Dermis microvascular lymphatic vessel endothelial cell (primary cell): ENCODE measurements around the gene PHLDB1. TPM values are rescaled to one million over a fixed set of nuclear protein-coding genes. Genes with fewer than 3 reads are reported as not detected.

Experiments
- DNase-seq, 2 donors: peaks; one replicate each; pipeline versions ENCODE4 v3.0.0 to v3.0.0-alpha.2; 2010; ENCODE audit warnings: low read depth in 2 of 2
- total RNA-seq: library from RNA; depleted of rRNA; stranded (reverse); fragments of >200 nt; gene quantifications from 2 replicates; pipeline ENCODE4 v1.2.1, GENCODE V29; 2014

PHLDB1 gene
- total RNA-seq, 1 donor from 2014 or later, result 20.7 TPM

GRCh38 chr11:118638726-118639125 lies 31.3 kb downstream of the PHLDB1 start:
- DNase-seq, result no peak

- no peak for DNase-seq
Observed at GRCh38 chr11:118639899-118640298, 32.5 kb downstream of the PHLDB1 start.

GRCh38 chr11:118640332-118641154 lies 33.1 kb downstream of the PHLDB1 start:
- DNase-seq, result no peak

- DNase-seq, result no peak
Observed at GRCh38 chr11:118641397-118642019, 34.1 kb downstream of the PHLDB1 start.

GRCh38 chr11:118643142-118643994 lies 36.0 kb downstream of the PHLDB1 start:
- no peak for DNase-seq

- no peak for DNase-seq
Observed at GRCh38 chr11:118643995-118644345, 36.6 kb downstream of the PHLDB1 start.

- DNase-seq, result no peak
Observed at GRCh38 chr11:118644496-118644895, 37.1 kb downstream of the PHLDB1 start.

GRCh38 chr11:118645066-118645715 lies 37.8 kb downstream of the PHLDB1 start:
- DNase-seq, result no peak

GRCh38 chr11:118646393-118646792 lies 39.0 kb downstream of the PHLDB1 start:
- no peak for DNase-seq

GRCh38 chr11:118648291-118648690 lies 40.9 kb downstream of the PHLDB1 start:
- DNase-seq, result no peak

GRCh38 chr11:118649941-118650340 lies 42.5 kb downstream of the PHLDB1 start:
- DNase-seq, result no peak

- DNase-seq, result no peak
Observed at GRCh38 chr11:118650366-118650765, 43.0 kb downstream of the PHLDB1 start.

- no peak for DNase-seq
Observed at GRCh38 chr11:118651820-118652219, 44.4 kb downstream of the PHLDB1 start.

GRCh38 chr11:118652681-118653181 lies 45.3 kb downstream of the PHLDB1 start:
- no peak for DNase-seq

- DNase-seq, result no peak
Observed at GRCh38 chr11:118653684-118654390, 46.4 kb downstream of the PHLDB1 start.

GRCh38 chr11:118655486-118656190 lies 48.2 kb downstream of the PHLDB1 start:
- no peak for DNase-seq

- no peak for DNase-seq
Observed at GRCh38 chr11:118656563-118657165, 49.2 kb downstream of the PHLDB1 start.

GRCh38 chr11:118657238-118657637 lies 49.8 kb downstream of the PHLDB1 start:
- no peak for DNase-seq

GRCh38 chr11:118657709-118658428 lies 50.5 kb downstream of the PHLDB1 start:
- no peak for DNase-seq
